A549 (cell line): ENCODE data around the gene TFB2M. TPM values are rescaled to one million over a fixed set of nuclear protein-coding genes. Genes with fewer than 3 reads are reported as not detected.

Experiments
- ATAC-seq, 2 experiments: fragments of 200-7000 bp in 1 of 2; fragments of >200 bp in 1 of 2; cut with Nextera tagmentation in 1 of 2; cut with Tn5 transposase in 1 of 2; 3 replicates each; pipeline versions ENCODE4 v1.8.0 to v1.9.1; 2018 to 2020; ENCODE audit warnings: mild to moderate bottlenecking in 1 of 2, moderate library complexity in 1 of 2
- CTCF ChIA-PET: fragments of 300-600 bp; sonication (Branson Sonifier 250); formaldehyde crosslinking; extraction: SDS; loops from one replicate; lab custom pipeline; 2021; ENCODE audit warnings: antibody characterized with exemption, inconsistent platforms; lab: Yijun Ruan, JAX
- POLR2A ChIA-PET: fragments of 350-600 bp; formaldehyde crosslinking; extraction: SDS; loops from one replicate; lab custom pipeline; 2021; ENCODE audit warnings: antibody characterized with exemption, inconsistent platforms; lab: Yijun Ruan, JAX
- DNase-seq, 2 experiments: peaks; one replicate each; pipeline versions ENCODE4 v3.0.0 to v3.0.0-alpha.2; 2011 to 2016; ENCODE audit warnings: low read depth in 1 of 2, low spot score in 1 of 2
- FAIRE-seq: peaks from 2 replicates; lab custom pipeline; 2011; peaks lifted over from hg19 to GRCh38; lab: Jason Lieb, UNC
- H3K27ac ChIP-seq, 2 experiments: fragments of >200 bp; sonication (Bioruptor Twin); formaldehyde crosslinking; 3 replicates each; pipeline ENCODE4 v1.5.1; 2016 to 2017
- H3K4me1 ChIP-seq: fragments of >200 bp; sonication (Bioruptor Twin); formaldehyde crosslinking; 3 replicates; pipeline ENCODE4 v1.6.1; 2016
- H3K4me2 ChIP-seq: fragments of >200 bp; sonication (Bioruptor Twin); formaldehyde crosslinking; 3 replicates; pipeline ENCODE4 v1.6.1; 2016
- H3K4me3 ChIP-seq: fragments of >200 bp; sonication (Bioruptor Twin); formaldehyde crosslinking; 3 replicates; pipeline ENCODE4 v1.5.1; 2016
- H3K9me3 ChIP-seq: fragments of >200 bp; sonication (Bioruptor Twin); formaldehyde crosslinking; 3 replicates; pipeline ENCODE4 v1.6.1; 2016
- ATOH8 ChIP-seq: fragments of 250-450 bp; sonication (Bioruptor Pico); IDR thresholded peaks from 2 replicates; pipeline ENCODE4 v1.5.0; 2020; ENCODE audit warnings: low read depth, mild to moderate bottlenecking, moderate library complexity
- CBX2 ChIP-seq: fragments of 200-600 bp; sonication (generic); IDR thresholded peaks from 2 replicates; pipeline ENCODE4 v1.6.1; 2016; ENCODE audit warnings: low read depth, mild to moderate bottlenecking, borderline replicate concordance
- CBX8 ChIP-seq: fragments of 200-600 bp; sonication (generic); IDR thresholded peaks from 2 replicates; pipeline ENCODE4 v1.6.1; 2016
- FOSB ChIP-seq: fragments of 250-450 bp; sonication (Bioruptor Pico); IDR thresholded peaks from 2 replicates; pipeline ENCODE4 v1.5.0; 2020; ENCODE audit warnings: mild to moderate bottlenecking, moderate library complexity
- FOXS1 ChIP-seq: fragments of 250-450 bp; sonication (Bioruptor Pico); IDR thresholded peaks from 2 replicates; pipeline ENCODE4 v1.5.0; 2020; ENCODE audit warnings: mild to moderate bottlenecking, moderate library complexity
- GATA3 ChIP-seq: IDR thresholded peaks from 2 replicates; pipeline ENCODE4 v1.6.1; 2012; ENCODE audit warnings: borderline replicate concordance
- HDAC2 ChIP-seq: fragments of 200-600 bp; sonication (generic); IDR thresholded peaks from 2 replicates; pipeline ENCODE4 v1.6.1; 2016
- HEYL ChIP-seq: fragments of 250-450 bp; sonication (Bioruptor Pico); IDR thresholded peaks from 2 replicates; pipeline ENCODE4 v1.8.0; 2021; ENCODE audit warnings: mild to moderate bottlenecking, moderate library complexity
- HMGXB4 ChIP-seq: fragments of 250-450 bp; sonication (Bioruptor Pico); IDR thresholded peaks from 2 replicates; pipeline ENCODE4 v1.5.0; 2021; ENCODE audit warnings: mild to moderate bottlenecking, moderate library complexity, borderline replicate concordance
- HOXB5 ChIP-seq: fragments of 250-450 bp; sonication (Bioruptor Pico); IDR thresholded peaks from 2 replicates; pipeline ENCODE4 v1.5.0; 2020; ENCODE audit warnings: mild to moderate bottlenecking, moderate library complexity
- JUNB ChIP-seq: fragments of >200 bp; sonication (Bioruptor Twin); formaldehyde crosslinking; IDR thresholded peaks from 2 replicates; pipeline ENCODE4 v1.6.1; 2016
- PHF8 ChIP-seq: fragments of 200-600 bp; sonication (generic); IDR thresholded peaks from 2 replicates; pipeline ENCODE4 v1.6.1; 2016; ENCODE audit warnings: low read depth, mild to moderate bottlenecking, antibody characterized with exemption, moderate library complexity, borderline replicate concordance
- POLR2A ChIP-seq: IDR thresholded peaks from 2 replicates; pipeline ENCODE4 v1.6.1; 2012; ENCODE audit warnings: mild to moderate bottlenecking, low read length
- POLR2AphosphoS2 ChIP-seq: conservative IDR thresholded peaks from 2 replicates; pipeline ENCODE4 v1.6.1; 2012; ENCODE audit warnings: low read length, improper control_type of control experiment, inconsistent platforms
- RARB ChIP-seq: fragments of 250-450 bp; sonication (Bioruptor Pico); IDR thresholded peaks from 2 replicates; pipeline ENCODE4 v1.8.0; 2021; ENCODE audit warnings: mild to moderate bottlenecking, moderate library complexity
- RCOR1 ChIP-seq: fragments of 150-350 bp; IDR thresholded peaks from 2 replicates; pipeline ENCODE4 v1.6.1; 2014; ENCODE audit warnings: antibody characterized with exemption, low read length, low read depth
- REST ChIP-seq: fragments of 200-600 bp; sonication (generic); IDR thresholded peaks from 2 replicates; pipeline ENCODE4 v1.6.1; 2016; ENCODE audit warnings: antibody characterized with exemption, mild to moderate bottlenecking, moderate library complexity
- RNF2 ChIP-seq: fragments of 200-600 bp; sonication (generic); IDR thresholded peaks from 2 replicates; pipeline ENCODE4 v1.6.1; 2016; ENCODE audit warnings: low read depth, mild to moderate bottlenecking, antibody characterized with exemption, moderate library complexity, borderline replicate concordance
- SREBF2 ChIP-seq: fragments of 450-650 bp; IDR thresholded peaks from 2 replicates; pipeline ENCODE4 v1.6.1; 2014; ENCODE audit warnings: mild to moderate bottlenecking, moderate library complexity
- TP53 ChIP-seq: fragments of 250-450 bp; sonication (Bioruptor Pico); IDR thresholded peaks from 2 replicates; pipeline ENCODE4 v1.5.0; 2021; ENCODE audit warnings: mild to moderate bottlenecking, moderate library complexity
- USF2 ChIP-seq: fragments of 450-650 bp; IDR thresholded peaks from 2 replicates; pipeline ENCODE4 v1.6.1; 2014; ENCODE audit warnings: antibody characterized with exemption
- ZC3H11A ChIP-seq: fragments of 450-650 bp; IDR thresholded peaks from 2 replicates; pipeline ENCODE4 v1.6.1; 2014; ENCODE audit warnings: antibody characterized with exemption, mild to moderate bottlenecking
- ZNF302 ChIP-seq: fragments of 250-450 bp; sonication (Bioruptor Pico); IDR thresholded peaks from 2 replicates; pipeline ENCODE4 v1.9.0; 2021; ENCODE audit warnings: inconsistent platforms, mild to moderate bottlenecking, moderate library complexity
- WGBS: methylation state at CpG from one replicate; pipeline ENCODE4 v1.1.6; 2017; ENCODE audit errors: missing lambda C conversion rate; 5-methylcytosine and 5-hydroxymethylcytosine counted together
- polyA plus RNA-seq, 4 experiments: library from polyadenylated mRNA; depleted of rRNA in 3 of 4; stranded (reverse); fragments of >200 nt; fragmentation: RNase III in 1 of 4; extraction: RNeasy Plus Mini Kit Qiagen cat#74134 plus additional on column Dnase treatment in 1 of 4; gene quantifications; 2 replicates in 3 of 4; 3 replicates in 1 of 4; pipeline ENCODE4 v1.2.3, GENCODE V29; 2011 to 2017

TFB2M gene
- polyA plus RNA-seq, 2 of the 4 experiments (the other 2 are of a cell fraction), result 27.7 to 59.9 TPM

- no peak for FAIRE-seq
- no peak overlapping the region for H3K4me2 ChIP-seq
- POLR2A ChIA-PET, result no interaction called here
- no peaks in the 10 kb centered on the region for H3K9me3 ChIP-seq
- no peak overlapping the region for H3K27ac ChIP-seq
- CTCF ChIA-PET, result interaction anchor here (1.5 kb wide), 1 partner anchor 113 kb away, joined by 4 read pairs; no protein-coding TSS in a partner anchor
- no peak for TF ChIP-seq PHF8
- no peak for TF ChIP-seq CBX8
- no peak for TF ChIP-seq HEYL (CRISPR knock-in tag)
- TF ChIP-seq USF2, result no peak
- TF ChIP-seq REST, result no peak
- TF ChIP-seq ZNF302, result no peak
- no peak for TF ChIP-seq HMGXB4 (CRISPR knock-in tag)
- no peak for TF ChIP-seq FOSB (CRISPR knock-in tag)
- TF ChIP-seq HDAC2, result no peak
- no peak for TF ChIP-seq RCOR1
- TF ChIP-seq POLR2AphosphoS2, result no peak
- TF ChIP-seq POLR2A, result no peak
- no peak for TF ChIP-seq JUNB
- TF ChIP-seq RARB (CRISPR knock-in tag), result no peak
- no peak for TF ChIP-seq GATA3
- DNase-seq, result no peak
- no peak for ATAC-seq
- H3K4me1 ChIP-seq, result peaks cover 11% of the 10 kb centered on the region
- WGBS, result 55% methylated on average over 8 of the region's 8 CpGs
- H3K4me3 ChIP-seq, result no peak overlapping the region
Measured at GRCh38 chr1:246569248-246570238, 3.5 kb upstream of the TFB2M start.

GRCh38 chr1:246567646-246568235 is 1.7 kb upstream of the TFB2M start:
- POLR2A ChIA-PET, result no interaction called here
- H3K4me3 ChIP-seq, result peak overlapping the region; percentile 70
- no peaks in the 10 kb centered on the region for H3K9me3 ChIP-seq
- no peak for DNase-seq
- 43% methylated on average over 4 of the region's 4 CpGs for WGBS
- peak overlapping the region; percentile 77 to 88; a peak in 5 of 6 replicates for H3K27ac ChIP-seq
- peaks cover 18% of the 10 kb centered on the region for H3K4me1 ChIP-seq
- CTCF ChIA-PET, result no interaction called here
- peak overlapping the region; percentile 84 for H3K4me2 ChIP-seq
- ATAC-seq, result no peak
- FAIRE-seq, result no peak
- TF ChIP-seq SREBF2 (no peak), FOXS1 (CRISPR knock-in tag) (no peak), CBX8 (no peak), FOSB (CRISPR knock-in tag) (no peak), REST (no peak), HOXB5 (no peak), POLR2AphosphoS2 (no peak), ATOH8 (CRISPR knock-in tag) (no peak), ZC3H11A (no peak), CBX2 (no peak), RNF2 (no peak), JUNB (no peak), TP53 (CRISPR knock-in tag) (no peak), GATA3 (no peak), ZNF302 (no peak)
